CD8-positive, alpha-beta memory T cell (primary cell): Measurements from ENCODE around the gene YKT6. TPM values are rescaled to one million over a fixed set of nuclear protein-coding genes. Genes with fewer than 3 reads are reported as not detected.

Source experiments
- CTCF ChIA-PET: fragments of 350-600 bp; sonication (Branson Sonifier 250); formaldehyde crosslinking; loops from one replicate; lab custom pipeline; 2021; ENCODE audit warnings: antibody characterized with exemption; lab: Charles Lee
- POLR2A ChIA-PET: fragments of 350-600 bp; sonication (Branson Sonifier 250); formaldehyde crosslinking; loops from one replicate; lab custom pipeline; 2021; ENCODE audit warnings: antibody characterized with exemption; lab: Charles Lee
- DNase-seq, 5 donors: peaks; one replicate each; pipeline versions ENCODE4 v3.0.0 to v3.0.0-alpha.2; 2020 to 2022; ENCODE audit warnings: mixed read lengths in 1 of 5
- H3K27ac ChIP-seq: one replicate; pipeline ENCODE4 v1.7.0; 2013; ENCODE audit warnings: low read depth, mild to moderate bottlenecking, low read length, moderate library complexity
- H3K27me3 ChIP-seq: 2 replicates; pipeline ENCODE4 v1.7.0; 2013; ENCODE audit warnings: low read length, mild to moderate bottlenecking; ENCODE audit not compliant: insufficient read depth, poor library complexity, severe bottlenecking
- H3K36me3 ChIP-seq: 2 replicates; pipeline ENCODE4 v1.7.0; 2013; ENCODE audit warnings: mild to moderate bottlenecking, low read length, moderate library complexity; ENCODE audit not compliant: insufficient read depth
- H3K4me1 ChIP-seq: 2 replicates; pipeline ENCODE4 v1.7.0; 2013; ENCODE audit warnings: mild to moderate bottlenecking, low read length, moderate library complexity; ENCODE audit not compliant: insufficient read depth
- H3K4me3 ChIP-seq: 2 replicates; pipeline ENCODE4 v1.7.0; 2013; ENCODE audit warnings: mild to moderate bottlenecking, low read length
- H3K9me3 ChIP-seq: 2 replicates; pipeline ENCODE4 v1.7.0; 2013; ENCODE audit warnings: mild to moderate bottlenecking, low read length
- H3K27ac Mint-ChIP-seq, 8 donors: one replicate each; pipeline ENCODE4 v1.8.0; 2020 to 2021; ENCODE audit warnings: mixed read lengths in 8 of 8, mild to moderate bottlenecking in 6 of 8, inconsistent platforms in 3 of 8, moderate library complexity in 3 of 8
- H3K27me3 Mint-ChIP-seq, 2 donors: one replicate each; pipeline ENCODE4 v1.8.0; 2020 to 2021; ENCODE audit warnings: mixed read lengths in 2 of 2, mild to moderate bottlenecking in 1 of 2, moderate library complexity in 1 of 2
- H3K36me3 Mint-ChIP-seq, 3 donors: one replicate each; pipeline ENCODE4 v1.8.0; 2020 to 2021; ENCODE audit warnings: mixed read lengths in 3 of 3, inconsistent platforms in 1 of 3, mild to moderate bottlenecking in 1 of 3
- H3K4me1 Mint-ChIP-seq, 3 donors: one replicate each; pipeline ENCODE4 v1.8.0; 2020 to 2021; ENCODE audit warnings: mixed read lengths in 3 of 3, inconsistent platforms in 1 of 3, mild to moderate bottlenecking in 1 of 3
- H3K4me3 Mint-ChIP-seq, 7 donors: one replicate each; pipeline ENCODE4 v1.8.0; 2020 to 2021; ENCODE audit warnings: mixed read lengths in 7 of 7, mild to moderate bottlenecking in 6 of 7, moderate library complexity in 4 of 7, inconsistent platforms in 2 of 7
- H3K9me3 Mint-ChIP-seq, 5 donors: one replicate each; pipeline ENCODE4 v1.8.0; 2020 to 2022; ENCODE audit warnings: mixed read lengths in 5 of 5, mild to moderate bottlenecking in 3 of 5, moderate library complexity in 2 of 5, inconsistent platforms in 1 of 5
- polyA plus RNA-seq: library from polyadenylated mRNA; unstranded; fragments of 300-500 nt; fragmentation: Illumina TruSeq; gene quantifications from one replicate; pipeline ENCODE4 v1.2.3, GENCODE V29; 2021
- total RNA-seq, 2 experiments: library from RNA; stranded (reverse); gene quantifications; one replicate each; pipeline ENCODE4 v1.2.3, GENCODE V29; 2021

Gene YKT6
- total and polyA plus RNA-seq, 3 experiments from 2014 or later, result 44.9 to 94.6 (median 92.6) TPM

DNA sequence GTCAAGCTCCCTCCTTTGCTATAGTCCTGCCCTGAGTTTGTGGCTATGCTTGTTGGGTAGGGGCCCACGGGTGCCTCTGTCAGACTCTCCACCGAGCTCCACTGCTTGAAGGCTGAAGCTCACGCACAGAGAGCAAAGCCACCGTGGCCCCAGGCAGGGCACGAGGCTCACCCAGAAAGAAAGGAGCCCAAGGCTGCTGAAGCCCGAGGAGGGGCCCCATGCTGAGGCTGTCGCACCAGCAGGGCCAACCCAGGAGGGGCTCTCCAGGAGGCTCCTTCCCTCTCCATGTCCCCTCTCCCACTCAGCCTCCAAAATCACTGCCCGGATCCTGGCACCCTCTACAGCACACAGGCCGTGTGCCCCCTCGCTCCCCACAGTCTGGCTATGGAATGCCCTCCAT lies 50.5 kb downstream of the YKT6 start:
- no peak overlapping the region for H3K4me3 Mint-ChIP-seq
- no peak overlapping the region for H3K27ac Mint-ChIP-seq
- CTCF ChIA-PET, result no interaction called here
- Histone ChIP-seq H3K36me3 (no peaks in the 10 kb centered on the region), H3K4me3 (no peak overlapping the region), H3K4me1 (no peaks in the 10 kb centered on the region), H3K27me3 (no peaks in the 10 kb centered on the region), H3K27ac (no peak overlapping the region), H3K9me3 (no peaks in the 10 kb centered on the region)
- POLR2A ChIA-PET, result no interaction called here
- peaks cover 0 to 4% of the 10 kb centered on the region in 2 donors for H3K27me3 Mint-ChIP-seq
- H3K4me1 Mint-ChIP-seq, result peaks cover 0 to 2% (median 0%) of the 10 kb centered on the region in 3 donors
- H3K36me3 Mint-ChIP-seq, result no peaks in the 10 kb centered on the region
- no peaks in the 10 kb centered on the region for H3K9me3 Mint-ChIP-seq
- DNase-seq, result no peak

DNA sequence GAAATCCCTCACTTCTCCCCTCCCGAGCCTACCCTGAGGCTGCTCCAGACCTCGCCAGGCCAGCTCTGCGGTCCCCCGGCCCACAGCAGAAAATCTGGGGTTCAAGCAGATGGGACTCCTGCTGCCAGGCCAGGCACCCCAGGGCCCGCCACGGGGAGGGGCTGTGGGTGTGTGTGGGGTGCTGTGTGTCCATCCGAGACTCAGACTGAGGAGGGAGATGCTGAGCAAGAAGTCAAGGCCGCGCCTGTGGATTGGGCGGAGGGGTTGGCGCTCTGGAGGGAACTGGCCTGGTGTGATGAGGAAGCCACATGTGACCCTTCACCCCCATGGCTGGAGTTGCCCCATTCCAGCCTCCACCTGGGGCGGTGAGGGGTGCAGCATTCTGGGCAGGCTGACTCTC lies 51.1 kb downstream of the YKT6 start:
- H3K4me1 Mint-ChIP-seq, result peaks cover 0 to 2% (median 0%) of the 10 kb centered on the region in 3 donors
- peaks cover 0 to 4% of the 10 kb centered on the region in 2 donors for H3K27me3 Mint-ChIP-seq
- no peak overlapping the region for H3K27ac Mint-ChIP-seq
- H3K4me3 Mint-ChIP-seq, result no peak overlapping the region
- ChIA-PET POLR2A (no interaction called here), CTCF (no interaction called here)
- Histone ChIP-seq H3K36me3 (no peaks in the 10 kb centered on the region), H3K27me3 (no peaks in the 10 kb centered on the region), H3K4me3 (no peak overlapping the region), H3K27ac (no peak overlapping the region), H3K9me3 (no peaks in the 10 kb centered on the region), H3K4me1 (peaks cover 3% of the 10 kb centered on the region)
- no peaks in the 10 kb centered on the region for H3K9me3 Mint-ChIP-seq
- no peak for DNase-seq
- H3K36me3 Mint-ChIP-seq, result no peaks in the 10 kb centered on the region

DNA sequence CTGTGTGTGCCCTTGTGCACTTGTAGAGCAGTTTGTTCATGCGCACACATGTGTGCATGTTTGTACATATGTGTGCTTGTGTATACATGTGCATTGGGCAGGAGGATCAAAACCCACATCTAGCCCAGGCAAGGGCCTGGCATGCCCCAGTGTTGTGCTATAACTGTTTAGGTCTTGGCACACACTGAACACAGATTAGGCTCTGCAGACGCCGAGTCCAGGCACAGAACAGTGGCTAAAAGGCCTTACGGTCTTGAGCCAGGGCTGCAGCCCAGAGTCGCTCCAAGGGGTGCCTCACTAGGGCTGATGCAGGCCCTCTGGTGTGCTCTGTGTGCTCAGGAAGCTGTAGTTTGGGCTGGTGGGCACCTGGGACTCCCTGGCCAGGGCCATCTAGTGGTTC lies 55.7 kb downstream of the YKT6 start:
- no peak overlapping the region for H3K27ac ChIP-seq
- H3K9me3 ChIP-seq, result no peaks in the 10 kb centered on the region
- H3K4me1 Mint-ChIP-seq, result peaks cover 13 to 25% (median 17%) of the 10 kb centered on the region in 3 donors
- H3K4me1 ChIP-seq, result peaks cover 25% of the 10 kb centered on the region
- H3K27ac Mint-ChIP-seq, result peak overlapping the region in 1 of 8 donors; percentile 29
- H3K27me3 Mint-ChIP-seq, result no peaks in the 10 kb centered on the region
- H3K36me3 ChIP-seq, result no peaks in the 10 kb centered on the region
- ChIA-PET POLR2A (no interaction called here), CTCF (no interaction called here)
- H3K27me3 ChIP-seq, result no peaks in the 10 kb centered on the region
- H3K4me3 Mint-ChIP-seq, result no peak overlapping the region
- no peak for DNase-seq
- H3K9me3 Mint-ChIP-seq, result no peaks in the 10 kb centered on the region
- no peak overlapping the region for H3K4me3 ChIP-seq
- no peaks in the 10 kb centered on the region for H3K36me3 Mint-ChIP-seq

DNA sequence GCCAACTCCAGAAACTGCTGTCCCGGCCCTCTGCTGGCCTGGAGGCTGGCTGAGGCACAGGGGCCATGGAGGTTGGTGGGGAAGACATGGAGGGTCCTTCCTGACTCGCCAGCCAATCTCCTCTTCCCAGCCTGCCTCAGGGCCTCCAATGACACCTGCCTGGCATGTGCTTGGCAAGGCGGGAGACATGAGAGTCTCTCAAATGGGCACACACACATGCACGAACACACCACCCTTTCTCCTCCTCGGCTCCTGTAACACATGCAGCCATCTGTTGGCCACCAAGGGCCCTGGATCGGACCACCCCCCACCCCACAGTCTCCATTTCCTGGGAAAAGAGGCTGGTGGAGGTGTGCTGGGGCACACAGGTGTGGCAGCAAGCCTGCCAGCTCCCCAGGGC lies 56.4 kb downstream of the YKT6 start:
- Mint-ChIP-seq H3K36me3 (no peaks in the 10 kb centered on the region), H3K9me3 (no peaks in the 10 kb centered on the region), H3K4me3 (no peak overlapping the region), H3K4me1 (peaks cover 13 to 25% (median 17%) of the 10 kb centered on the region in 3 donors), H3K27me3 (no peaks in the 10 kb centered on the region), H3K27ac (peak overlapping the region in 4 of 8 donors; percentile 46 to 91 (median 61))
- H3K27me3 ChIP-seq, result no peaks in the 10 kb centered on the region
- H3K4me3 ChIP-seq, result no peak overlapping the region
- POLR2A ChIA-PET, result no interaction called here
- no peaks in the 10 kb centered on the region for H3K9me3 ChIP-seq
- no peaks in the 10 kb centered on the region for H3K36me3 ChIP-seq
- DNase-seq, result no peak
- H3K27ac ChIP-seq, result peak overlapping the region; percentile 52
- H3K4me1 ChIP-seq, result peaks cover 25% of the 10 kb centered on the region
- CTCF ChIA-PET, result no interaction called here

DNA sequence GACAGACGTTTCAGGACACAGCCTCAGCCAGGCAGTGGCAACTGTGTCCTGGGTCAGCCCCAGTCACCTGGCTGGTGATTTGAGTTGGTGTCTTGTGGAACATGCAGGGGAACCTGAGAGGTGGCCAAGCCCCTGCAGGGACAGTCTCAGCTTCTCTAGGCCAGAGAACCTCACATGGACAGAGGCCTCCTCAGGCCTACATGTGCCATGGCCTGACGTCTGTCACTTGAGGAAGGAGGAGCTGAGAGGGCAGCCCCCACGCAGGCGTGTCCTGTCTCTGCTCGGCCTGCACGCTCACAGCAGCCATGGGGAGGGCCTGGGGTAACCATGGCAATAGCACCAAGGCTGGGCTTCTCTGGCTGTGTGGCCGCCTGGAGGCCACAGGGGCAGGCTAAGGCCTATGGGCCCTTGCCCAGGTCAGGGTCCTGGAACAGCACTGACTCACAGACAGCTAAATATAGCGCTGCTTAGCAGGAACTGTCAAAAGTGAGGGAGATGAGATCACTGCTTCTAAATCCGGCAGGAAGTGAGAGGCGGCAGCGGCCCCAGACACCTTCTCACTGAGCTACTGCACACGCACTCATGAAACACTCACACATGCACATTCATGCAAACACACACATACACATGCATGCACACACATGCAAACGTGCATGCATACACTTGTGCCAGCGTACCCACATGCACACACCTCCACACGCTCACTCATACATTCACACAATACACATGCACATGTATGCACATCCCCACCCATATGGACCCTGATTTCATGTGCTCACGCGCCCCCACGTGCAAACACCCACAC lies 57.0 kb downstream of the YKT6 start:
- Mint-ChIP-seq H3K27ac (peak overlapping the region; percentile 0 to 95 (median 88)), H3K36me3 (no peaks in the 10 kb centered on the region), H3K4me1 (peaks cover 13 to 25% (median 17%) of the 10 kb centered on the region in 3 donors), H3K27me3 (no peaks in the 10 kb centered on the region), H3K9me3 (no peaks in the 10 kb centered on the region), H3K4me3 (peak overlapping the region in 6 of 7 donors; percentile 52 to 90 (median 81))
- Histone ChIP-seq H3K36me3 (no peaks in the 10 kb centered on the region), H3K9me3 (no peaks in the 10 kb centered on the region), H3K27ac (peak overlapping the region; percentile 52), H3K27me3 (no peaks in the 10 kb centered on the region), H3K4me1 (peaks cover 25% of the 10 kb centered on the region), H3K4me3 (peak overlapping the region; percentile 41)
- ChIA-PET POLR2A (no interaction called here), CTCF (interaction anchor here (0.9 to 1.3 kb wide), 2 partner anchors 16 to 238 kb away, joined by 3 to 4 read pairs; no protein-coding TSS in a partner anchor)
- peak; percentile 28 to 75 (median 52) for DNase-seq

DNA sequence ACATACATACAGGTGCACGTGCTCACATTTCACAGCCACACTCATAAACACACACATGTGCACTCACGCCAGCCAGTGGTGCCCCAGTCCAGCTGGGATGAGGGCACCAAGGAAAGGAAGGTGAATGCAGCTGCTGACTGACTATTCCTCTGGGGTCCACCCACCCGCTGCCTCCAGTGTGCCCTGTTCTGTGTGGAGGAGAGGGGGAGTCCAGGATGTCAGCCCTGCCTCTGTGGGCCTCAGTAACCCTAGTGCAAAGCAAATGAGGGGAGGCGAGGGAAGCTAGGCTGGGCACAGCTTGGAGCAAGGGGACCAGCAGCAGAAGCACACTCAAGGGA lies 57.6 kb downstream of the YKT6 start:
- Mint-ChIP-seq H3K9me3 (no peaks in the 10 kb centered on the region), H3K4me3 (peak overlapping the region in 6 of 7 donors; percentile 52 to 90 (median 81)), H3K27ac (peak overlapping the region in 7 of 8 donors; percentile 0 to 95 (median 90)), H3K4me1 (peaks cover 13 to 25% (median 17%) of the 10 kb centered on the region in 3 donors), H3K36me3 (no peaks in the 10 kb centered on the region), H3K27me3 (no peaks in the 10 kb centered on the region)
- Histone ChIP-seq H3K9me3 (no peaks in the 10 kb centered on the region), H3K4me1 (peaks cover 25% of the 10 kb centered on the region), H3K4me3 (peak overlapping the region; percentile 41), H3K36me3 (no peaks in the 10 kb centered on the region), H3K27me3 (no peaks in the 10 kb centered on the region), H3K27ac (no peak overlapping the region)
- ChIA-PET CTCF (interaction anchor here (0.9 to 1.3 kb wide), 2 partner anchors 16 to 239 kb away, joined by 3 to 4 read pairs; no protein-coding TSS in a partner anchor), POLR2A (no interaction called here)
- DNase-seq, result no peak

DNA sequence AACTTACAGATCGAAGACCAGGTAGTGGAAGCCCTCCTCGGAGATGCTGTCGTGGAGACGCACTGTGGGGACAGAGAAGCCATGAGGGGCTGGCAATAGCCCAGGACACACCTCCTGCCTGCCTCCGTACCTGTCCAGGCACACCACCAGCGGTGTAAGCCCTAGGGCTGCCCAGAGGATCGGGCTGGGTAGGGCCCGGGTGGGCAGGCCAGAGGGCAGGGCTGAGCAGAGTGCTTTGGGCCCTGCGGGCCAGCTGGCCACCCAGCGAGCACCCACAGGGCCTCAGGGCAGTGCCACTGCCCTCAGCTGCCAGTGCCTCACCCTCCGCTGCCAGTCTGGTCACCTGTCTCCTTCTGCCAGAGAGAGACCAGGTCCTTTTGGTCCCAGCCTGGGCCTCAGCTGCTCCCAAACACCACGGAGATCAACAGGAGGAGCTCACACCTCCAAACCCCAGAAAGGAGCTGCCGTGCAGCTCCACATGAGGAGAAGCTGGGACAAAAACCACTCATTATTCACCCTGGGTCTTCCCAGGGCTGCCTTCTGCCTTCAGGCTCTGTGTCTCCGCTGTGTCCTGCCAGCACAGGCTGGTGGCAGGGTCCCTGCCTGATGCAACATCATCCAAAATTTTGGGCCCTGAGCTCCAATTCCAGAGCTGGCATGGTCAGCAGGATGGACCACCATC lies 58.2 kb downstream of the YKT6 start:
- Mint-ChIP-seq H3K9me3 (no peaks in the 10 kb centered on the region), H3K27me3 (peaks cover 0 to 3% of the 10 kb centered on the region in 2 donors), H3K36me3 (no peaks in the 10 kb centered on the region), H3K4me1 (peaks cover 13 to 25% (median 17%) of the 10 kb centered on the region in 3 donors), H3K4me3 (peak overlapping the region in 1 of 7 donors; percentile 28), H3K27ac (peak overlapping the region in 4 of 8 donors; percentile 29 to 91 (median 66))
- H3K9me3 ChIP-seq, result no peaks in the 10 kb centered on the region
- no peaks in the 10 kb centered on the region for H3K36me3 ChIP-seq
- H3K4me3 ChIP-seq, result no peak overlapping the region
- no peak for DNase-seq
- H3K4me1 ChIP-seq, result peaks cover 25% of the 10 kb centered on the region
- POLR2A ChIA-PET, result no interaction called here
- no peaks in the 10 kb centered on the region for H3K27me3 ChIP-seq
- CTCF ChIA-PET, result interaction anchor here (0.9 to 1.3 kb wide), 2 partner anchors 17 to 239 kb away, joined by 3 to 4 read pairs; no protein-coding TSS in a partner anchor
- no peak overlapping the region for H3K27ac ChIP-seq
